Esophagus squamous epithelium (tissue), 4 donors: ENCODE results near the gene SHISA2.

ENCODE experiments used
- POLR2A ChIP-seq, 4 donors: fragments of 450-650 bp; IDR thresholded peaks; one replicate each; pipeline ENCODE4 v1.6.1; 2017; ENCODE audit warnings: antibody characterized with exemption in 4 of 4, mild to moderate bottlenecking in 4 of 4, moderate library complexity in 3 of 4
- TF ChIP-seq, protein P1 (sequence below), 6 experiments: fragments of 450-650 bp in 4 of 6; fragments of 200-600 bp in 2 of 6; sonication (generic) in 2 of 6; IDR thresholded peaks; one replicate each; pipeline ENCODE4 v1.5.1; 2016 to 2019; ENCODE audit warnings: antibody characterized with exemption in 6 of 6, mild to moderate bottlenecking in 4 of 6, moderate library complexity in 4 of 6

DNA sequence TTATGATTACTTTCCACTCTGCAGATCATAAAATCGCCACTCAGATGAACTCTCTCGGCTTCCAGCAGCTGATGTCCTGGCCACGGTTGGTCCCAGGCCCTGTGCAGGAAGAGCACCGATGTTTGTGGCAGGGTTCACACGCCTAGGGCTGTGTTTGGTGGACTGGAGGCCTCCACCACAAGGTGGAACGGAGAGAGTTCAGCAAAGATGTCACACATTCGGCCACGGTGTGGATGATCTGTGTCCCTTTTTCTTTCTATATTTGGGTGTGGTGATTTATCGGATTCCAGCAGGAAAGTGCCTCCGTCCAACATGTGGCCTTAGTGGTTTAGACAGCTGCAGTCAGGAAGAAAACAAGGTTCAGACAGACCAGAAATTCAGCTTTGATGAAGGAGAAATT, 521 bp upstream of the SHISA2 start:
- TF ChIP-seq, protein P1, sequence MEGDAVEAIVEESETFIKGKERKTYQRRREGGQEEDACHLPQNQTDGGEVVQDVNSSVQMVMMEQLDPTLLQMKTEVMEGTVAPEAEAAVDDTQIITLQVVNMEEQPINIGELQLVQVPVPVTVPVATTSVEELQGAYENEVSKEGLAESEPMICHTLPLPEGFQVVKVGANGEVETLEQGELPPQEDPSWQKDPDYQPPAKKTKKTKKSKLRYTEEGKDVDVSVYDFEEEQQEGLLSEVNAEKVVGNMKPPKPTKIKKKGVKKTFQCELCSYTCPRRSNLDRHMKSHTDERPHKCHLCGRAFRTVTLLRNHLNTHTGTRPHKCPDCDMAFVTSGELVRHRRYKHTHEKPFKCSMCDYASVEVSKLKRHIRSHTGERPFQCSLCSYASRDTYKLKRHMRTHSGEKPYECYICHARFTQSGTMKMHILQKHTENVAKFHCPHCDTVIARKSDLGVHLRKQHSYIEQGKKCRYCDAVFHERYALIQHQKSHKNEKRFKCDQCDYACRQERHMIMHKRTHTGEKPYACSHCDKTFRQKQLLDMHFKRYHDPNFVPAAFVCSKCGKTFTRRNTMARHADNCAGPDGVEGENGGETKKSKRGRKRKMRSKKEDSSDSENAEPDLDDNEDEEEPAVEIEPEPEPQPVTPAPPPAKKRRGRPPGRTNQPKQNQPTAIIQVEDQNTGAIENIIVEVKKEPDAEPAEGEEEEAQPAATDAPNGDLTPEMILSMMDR (IDR thresholded peaks at IDR 0.05), result no peak
- TF ChIP-seq POLR2A (IDR thresholded peaks at IDR 0.05), result no peak
